Type B pancreatic cell (in vitro differentiated cells): Measurements from ENCODE around the gene MYL5. TPM values are rescaled to one million over a fixed set of nuclear protein-coding genes. Genes with fewer than 3 reads are reported as not detected.
"Not testable (repeated sequence)": the region's sequence is repeated elsewhere in the genome, so short reads cannot be mapped to it uniquely, and the experiment has no call there.

Experiments
- DNase-seq: peaks from one replicate; pipeline ENCODE4 v3.0.0; 2021; ENCODE audit warnings: mixed read lengths; ENCODE audit not compliant: unreplicated experiment; ENCODE audit errors: extremely low spot score
- H3K27ac Mint-ChIP-seq: 2 replicates; pipeline ENCODE4 v1.8.0; 2021; ENCODE audit warnings: mild to moderate bottlenecking, mixed read lengths
- H3K27me3 Mint-ChIP-seq: 2 replicates; pipeline ENCODE4 v1.8.0; 2021; ENCODE audit warnings: mixed read lengths
- H3K36me3 Mint-ChIP-seq: 2 replicates; pipeline ENCODE4 v1.8.0; 2021; ENCODE audit warnings: mixed read lengths
- H3K4me1 Mint-ChIP-seq: one replicate; pipeline ENCODE4 v1.8.0; 2021; ENCODE audit warnings: mixed read lengths; ENCODE audit not compliant: unreplicated experiment
- H3K4me3 Mint-ChIP-seq: 2 replicates; pipeline ENCODE4 v1.8.0; 2021; ENCODE audit warnings: mild to moderate bottlenecking, mixed read lengths
- H3K9me3 Mint-ChIP-seq: 2 replicates; pipeline ENCODE4 v1.8.0; 2021; ENCODE audit warnings: mixed read lengths
- total RNA-seq: library from RNA; stranded (reverse); gene quantifications from 2 replicates; pipeline ENCODE4 v1.2.1, GENCODE V29; 2021; ENCODE audit warnings: low replicate concordance
- TF ChIP-seq, protein P1 (sequence below): fragments of 200-600 bp; sonication (generic); conservative IDR thresholded peaks from 2 replicates; pipeline ENCODE4 v1.5.0; 2021; ENCODE audit warnings: antibody characterized with exemption, mild to moderate bottlenecking

The MYL5 gene
- total RNA-seq, 1 donor from 2014 or later = 20.2 TPM

DNA sequence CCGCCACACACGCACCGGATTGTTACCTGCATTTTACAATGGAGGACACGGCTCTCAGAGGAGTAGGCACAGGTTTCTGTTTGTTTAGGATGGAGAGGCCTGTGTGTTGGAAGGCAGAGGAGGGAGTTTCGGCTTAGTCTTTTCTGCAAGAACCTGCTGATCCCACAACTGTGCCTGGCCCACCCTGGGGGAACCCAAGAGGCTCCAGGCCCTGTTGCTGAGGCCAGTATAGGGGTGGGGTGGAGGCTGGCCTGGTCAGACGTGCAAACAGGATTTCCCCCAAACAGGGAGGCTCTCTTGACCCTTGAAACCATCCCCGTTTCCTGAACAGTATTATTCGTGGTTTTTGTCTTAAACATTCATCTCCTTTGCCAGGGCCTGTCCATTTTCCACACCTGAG lies 15.4 kb downstream of the MYL5 start:
- no peak for DNase-seq
- TF ChIP-seq, protein P1, sequence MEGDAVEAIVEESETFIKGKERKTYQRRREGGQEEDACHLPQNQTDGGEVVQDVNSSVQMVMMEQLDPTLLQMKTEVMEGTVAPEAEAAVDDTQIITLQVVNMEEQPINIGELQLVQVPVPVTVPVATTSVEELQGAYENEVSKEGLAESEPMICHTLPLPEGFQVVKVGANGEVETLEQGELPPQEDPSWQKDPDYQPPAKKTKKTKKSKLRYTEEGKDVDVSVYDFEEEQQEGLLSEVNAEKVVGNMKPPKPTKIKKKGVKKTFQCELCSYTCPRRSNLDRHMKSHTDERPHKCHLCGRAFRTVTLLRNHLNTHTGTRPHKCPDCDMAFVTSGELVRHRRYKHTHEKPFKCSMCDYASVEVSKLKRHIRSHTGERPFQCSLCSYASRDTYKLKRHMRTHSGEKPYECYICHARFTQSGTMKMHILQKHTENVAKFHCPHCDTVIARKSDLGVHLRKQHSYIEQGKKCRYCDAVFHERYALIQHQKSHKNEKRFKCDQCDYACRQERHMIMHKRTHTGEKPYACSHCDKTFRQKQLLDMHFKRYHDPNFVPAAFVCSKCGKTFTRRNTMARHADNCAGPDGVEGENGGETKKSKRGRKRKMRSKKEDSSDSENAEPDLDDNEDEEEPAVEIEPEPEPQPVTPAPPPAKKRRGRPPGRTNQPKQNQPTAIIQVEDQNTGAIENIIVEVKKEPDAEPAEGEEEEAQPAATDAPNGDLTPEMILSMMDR = no peak
- Mint-ChIP-seq H3K36me3 (no peaks in the 10 kb centered on the region), H3K4me1 (peaks cover 3% of the 10 kb centered on the region), H3K4me3 (peak overlapping the region; percentile 31), H3K27ac (no peak overlapping the region), H3K9me3 (no peaks in the 10 kb centered on the region), H3K27me3 (peaks cover 4% of the 10 kb centered on the region)

DNA sequence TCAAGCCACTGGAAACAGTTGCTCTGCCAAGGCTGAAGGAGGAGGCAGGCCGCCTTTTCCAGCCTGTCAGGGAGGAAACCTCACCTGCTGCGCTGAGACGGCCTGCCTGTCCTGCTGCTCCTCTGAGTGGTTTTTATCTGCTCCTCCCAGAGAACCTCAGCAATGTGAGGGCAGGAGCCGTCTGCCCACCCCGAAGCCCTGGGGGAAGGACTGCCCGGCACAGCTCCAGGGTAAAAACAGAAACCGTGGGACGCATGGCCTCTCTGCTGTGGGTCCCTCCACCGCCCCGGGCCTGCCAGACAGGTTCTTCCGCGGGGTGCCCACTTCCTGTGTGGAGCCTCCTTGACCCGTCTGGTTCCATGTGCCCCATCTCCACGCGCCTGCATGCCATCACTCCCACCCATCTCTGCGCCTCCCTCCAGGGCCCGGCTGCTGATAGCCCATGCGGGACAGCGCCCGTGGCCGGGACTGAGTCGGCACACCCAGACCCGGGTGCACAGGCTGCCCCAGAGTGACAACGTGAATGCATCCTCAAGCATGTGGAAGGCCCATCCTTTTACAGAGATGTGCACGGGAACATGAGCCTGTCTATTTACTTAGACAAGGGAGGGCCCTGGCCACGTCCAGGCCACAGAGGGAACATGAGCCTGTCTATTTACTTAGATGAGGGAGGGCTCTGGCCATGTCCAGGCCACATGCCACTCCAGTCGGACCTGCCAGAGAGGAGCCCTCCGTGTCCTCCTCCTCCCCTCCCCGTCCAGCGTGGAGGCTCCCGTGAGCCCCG lies 18.6 kb downstream of the MYL5 start:
- DNase-seq = no peak
- Mint-ChIP-seq H3K4me1 (no peaks in the 10 kb centered on the region), H3K27ac (no peak overlapping the region), H3K27me3 (peaks cover 6% of the 10 kb centered on the region), H3K36me3 (no peaks in the 10 kb centered on the region), H3K9me3 (no peaks in the 10 kb centered on the region), H3K4me3 (no peak overlapping the region)
- TF ChIP-seq, protein P1 = no peak

DNA sequence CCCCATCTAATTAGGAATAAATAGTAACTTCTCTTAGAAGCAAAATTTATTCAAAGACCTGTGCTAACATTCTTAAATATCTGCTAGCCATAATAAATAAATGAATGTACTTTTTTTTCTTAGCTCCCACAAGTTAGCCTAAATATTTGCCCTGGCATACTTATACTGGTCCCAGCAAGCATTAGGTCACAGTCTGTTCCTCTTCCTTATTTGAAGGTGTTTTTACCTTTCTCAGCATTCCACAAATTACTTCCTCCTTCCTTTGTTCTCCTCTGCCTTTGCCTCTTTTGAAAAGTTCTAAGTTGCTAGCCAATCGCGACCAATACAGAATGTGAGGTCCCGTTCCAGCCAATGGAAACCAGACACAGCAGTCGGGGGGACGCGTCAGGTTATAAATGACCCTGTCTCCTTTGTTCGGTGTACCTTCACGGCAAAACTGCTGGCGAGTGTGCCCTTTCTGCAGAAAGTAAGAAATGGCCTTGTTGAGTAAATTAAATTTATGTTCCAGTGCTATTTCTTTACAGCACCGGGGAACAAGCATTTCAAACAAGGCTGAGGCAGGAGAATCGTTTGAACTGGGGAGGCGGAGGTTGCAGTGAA lies 20.1 kb downstream of the MYL5 start:
- H3K27me3 Mint-ChIP-seq, H3K9me3 Mint-ChIP-seq, DNase-seq, H3K4me3 Mint-ChIP-seq, H3K4me1 Mint-ChIP-seq, H3K27ac Mint-ChIP-seq, H3K36me3 Mint-ChIP-seq: not testable (repeated sequence)

DNA sequence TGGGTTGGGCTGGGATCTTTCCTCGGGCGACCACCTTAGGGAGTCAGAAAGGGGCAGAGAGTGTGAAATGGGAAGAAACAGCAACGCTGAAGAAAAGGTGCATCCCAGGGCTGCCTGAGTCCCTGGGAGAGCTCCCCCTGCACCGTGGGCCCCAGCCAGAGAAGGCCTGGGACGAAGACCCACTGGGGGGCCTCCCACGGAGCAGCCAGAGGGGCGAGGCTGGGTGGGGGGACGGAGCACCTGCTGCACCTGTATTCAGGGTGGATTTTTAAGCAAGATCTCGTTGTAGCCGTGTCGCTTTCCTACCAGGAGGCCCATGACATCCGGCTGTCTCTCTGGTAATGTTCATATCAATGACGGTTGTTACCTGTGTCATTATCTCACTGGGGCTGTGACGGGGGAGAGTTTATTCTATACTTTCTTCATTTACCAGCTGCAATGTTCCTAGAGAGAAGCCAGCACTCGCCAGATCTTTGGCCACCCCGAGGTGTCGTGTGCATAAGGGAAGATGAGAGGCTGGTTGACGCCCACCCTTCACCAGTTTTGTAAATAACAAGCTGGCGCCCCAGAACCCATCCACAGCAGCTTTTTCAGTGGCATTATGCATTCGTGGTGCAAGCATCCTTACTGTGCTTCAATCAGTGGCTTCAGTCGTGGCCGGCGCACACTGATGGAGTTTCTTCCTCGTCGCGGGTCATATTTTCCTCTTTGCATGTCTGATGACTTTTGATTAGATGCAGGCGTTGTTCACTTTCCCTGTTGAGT lies 25.7 kb downstream of the MYL5 start:
- Mint-ChIP-seq H3K4me3 (no peak overlapping the region), H3K27me3 (peaks cover 5% of the 10 kb centered on the region), H3K27ac (no peak overlapping the region), H3K4me1 (no peaks in the 10 kb centered on the region), H3K36me3 (no peaks in the 10 kb centered on the region), H3K9me3 (no peaks in the 10 kb centered on the region)
- TF ChIP-seq, protein P1 = no peak
- no peak for DNase-seq

DNA sequence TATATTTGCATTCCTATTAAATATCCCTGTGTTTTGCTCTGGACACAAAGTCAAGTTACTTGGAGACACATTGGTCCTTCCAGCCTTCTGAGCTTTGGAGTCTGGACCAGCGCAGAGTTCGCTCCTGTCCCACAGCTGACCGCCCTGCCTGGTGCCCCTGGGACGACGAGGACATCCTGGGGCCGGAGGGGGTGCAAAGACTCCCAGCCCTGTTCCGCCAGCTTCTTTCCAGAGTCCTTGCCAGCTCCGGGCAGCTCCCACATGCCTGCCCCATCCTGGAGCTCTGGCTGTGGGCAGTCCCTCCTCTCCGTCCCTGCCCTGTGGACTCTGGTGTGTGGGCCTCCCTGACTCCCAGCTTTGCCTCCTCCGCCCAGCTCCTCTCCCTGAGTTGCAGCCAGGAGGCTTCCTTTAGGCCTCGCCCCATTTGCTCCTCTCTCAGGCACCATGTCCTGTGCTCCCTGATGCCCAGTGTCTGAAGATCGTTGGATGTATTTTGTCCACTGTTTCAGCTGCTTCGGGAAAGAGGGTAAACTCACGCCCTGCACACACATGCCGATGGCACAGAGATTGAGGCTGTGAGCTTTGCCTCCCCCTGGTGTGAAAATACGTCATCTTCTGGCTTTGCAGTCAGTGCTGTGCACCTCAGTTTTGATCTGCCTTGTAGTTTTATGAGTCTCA lies 26.4 kb downstream of the MYL5 start:
- Mint-ChIP-seq H3K9me3 (no peaks in the 10 kb centered on the region), H3K4me3 (no peak overlapping the region), H3K27ac (no peak overlapping the region), H3K27me3 (peaks cover 5% of the 10 kb centered on the region), H3K4me1 (no peaks in the 10 kb centered on the region), H3K36me3 (no peaks in the 10 kb centered on the region)
- TF ChIP-seq, protein P1 = no peak
- no peak for DNase-seq
